ENCODE results near the gene MAPKAPK2. TPM values are rescaled to one million over a fixed set of nuclear protein-coding genes. Genes with fewer than 3 reads are reported as not detected.

MAPKAPK2 gene
- total and polyA plus RNA-seq, 2 donors (not counting 1 experiment from before 2014, with no cell fraction given) = 60.3 to 85.8 TPM

- H3K4me1 Mint-ChIP-seq = peaks cover 82% of the 10 kb centered on the region
Observed at GRCh38 chr1:206685334-206685768, 646 bp downstream of the MAPKAPK2 start.

More at GRCh38 chr1:206685334-206685768, 646 bp downstream of the MAPKAPK2 start:
- Histone ChIP-seq H3K9me3 (ENCODE audit: control extremely low read depth in 1 of 3, control insufficient read depth in 2 of 3, insufficient read depth in 1 of 3, low read length in 2 of 3) (no peaks in the 10 kb centered on the region), H3K9ac (ENCODE audit: low read length) (peak overlapping the region; percentile 87), H3K27ac (ENCODE audit: low read length in 2 of 2) (peak overlapping the region; percentile 76 to 86), H4K20me1 (ENCODE audit: control insufficient read depth, insufficient read depth, low read length, poor library complexity, severe bottlenecking) (peaks cover 52% of the 10 kb centered on the region), H2AFZ (ENCODE audit: insufficient read depth, low read depth, low read length, poor library complexity, severe bottlenecking) (peak overlapping the region; percentile 56), H3K4me1 (ENCODE audit: control insufficient read depth in 2 of 2, insufficient read depth in 2 of 2, low read length in 2 of 2) (peaks cover 51 to 69% of the 10 kb centered on the region in 2 donors), H3K36me3 (replicated peaks in 1 of 2; ENCODE audit: control extremely low read depth in 1 of 2, control insufficient read depth in 1 of 2, extremely low read depth in 1 of 2, insufficient read depth in 2 of 2, low read length in 1 of 2) (no peaks in the 10 kb centered on the region), H3K79me2 (ENCODE audit: control insufficient read depth, insufficient read depth, low read length) (peaks cover 61% of the 10 kb centered on the region), H3K27me3 (replicated peaks in 1 of 4; ENCODE audit: control extremely low read depth in 1 of 4, control insufficient read depth in 3 of 4, insufficient read depth in 4 of 4, low read length in 3 of 4) (no peaks in the 10 kb centered on the region), H3K4me3 (ENCODE audit: control extremely low read depth in 1 of 5, extremely low read depth in 1 of 5, insufficient read depth in 1 of 5, low read depth in 2 of 5, low read length in 4 of 5) (peak overlapping the region; percentile 69 to 91 (median 87)), H3K4me2 (replicated peaks; ENCODE audit: low read depth, low read length, poor library complexity, severe bottlenecking) (peak overlapping the region; percentile 90)
- ATAC-seq (ENCODE audit: low read depth) (peak; percentile 31), DNase-seq (peak; percentile 62)
- CTCF ChIA-PET = interaction anchor here (1.3 to 2.9 kb wide), 3 partner anchors 21 to 216 kb away, joined by 3 to 10 read pairs (median 3); no protein-coding TSS in a partner anchor
- intact Hi-C loops (cut with micrococcal nuclease) = loop anchor here (1.0 kb wide), 1 partner anchor 21 kb away; no protein-coding TSS in a partner anchor
- Mint-ChIP-seq H3K9me3 (ENCODE audit: insufficient read depth) (no peaks in the 10 kb centered on the region), H3K4me3 (peak overlapping the region; percentile 100), H3K27ac (peak overlapping the region; percentile 96), H3K27me3 (no peaks in the 10 kb centered on the region)
- WGBS (ENCODE audit: insufficient coverage) = under 1% methylated on average over 48 of the region's 48 CpGs
- POLR2A ChIA-PET = interaction anchor here (1.4 kb wide), 1 partner anchor 87 kb away, joined by 5 read pairs; the partner anchor contains the start of gene IL10
- no peak for TF ChIP-seq CTCF (IDR thresholded peaks at IDR 0.05)
- TF ChIP-seq EZH2 (IDR thresholded peaks at IDR 0.05; ENCODE audit: borderline replicate concordance, insufficient read depth, low read depth, low read length, poor library complexity, severe bottlenecking) = no peak
